Measurements from ENCODE around the gene CENPT.
A peak's percentile ranks its signal among the peaks of the same experiment; 100 is the strongest.

CENPT gene

GRCh38 chr16:67872131-67872630 is 24.7 kb upstream of the CENPT start:
- TF ChIP-seq CTCF (IDR thresholded peaks at IDR 0.05; ENCODE audit: borderline replicate concordance, extremely low read depth, low read length, poor library complexity, severe bottlenecking) (no peak), EZH2 (IDR thresholded peaks at IDR 0.05; ENCODE audit: borderline replicate concordance, low read depth, low read length, severe bottlenecking) (no peak)
- H3K27ac ChIP-seq (ENCODE audit: low read length), result peak overlapping the region; percentile 85
- peaks cover 77% of the 10 kb centered on the region for H3K36me3 ChIP-seq (ENCODE audit: insufficient read depth, low read length)
- peak overlapping the region; percentile 88 for H3K4me2 ChIP-seq (ENCODE audit: insufficient read depth, low read length)
- peak overlapping the region; percentile 86; the same call in 1 of the 2 replicates for H3K9ac ChIP-seq (ENCODE audit: low read depth, low read length)
- peak overlapping the region in 1 of 2 experiments; percentile 95; a peak in 2 of 4 replicates for H3K4me3 ChIP-seq (ENCODE audit: low read depth in 1 of 2, low read length in 2 of 2)
- H4K20me1 ChIP-seq (ENCODE audit: insufficient read depth, low read length), result peaks cover 50% of the 10 kb centered on the region
- ATAC-seq (ENCODE audit: insufficient read depth, low read depth), result no peak
- H3K9me3 ChIP-seq (ENCODE audit: insufficient read depth, low read length, severe bottlenecking), result no peaks in the 10 kb centered on the region
- no peak for DNase-seq
- peak overlapping the region; percentile 72 for H2AFZ ChIP-seq (ENCODE audit: low read depth, low read length)
- H3K27me3 ChIP-seq (ENCODE audit: insufficient read depth, low read length, poor library complexity), result no peaks in the 10 kb centered on the region
- H3K79me2 ChIP-seq (ENCODE audit: insufficient read depth, low read length), result peaks cover 47% of the 10 kb centered on the region
- H3K4me1 ChIP-seq (ENCODE audit: insufficient read depth, low read length), result peaks cover 33% of the 10 kb centered on the region

GRCh38 chr16:67871256-67871655 is 23.8 kb upstream of the CENPT start:
- H3K27me3 ChIP-seq (ENCODE audit: insufficient read depth, low read length, poor library complexity), result no peaks in the 10 kb centered on the region
- ATAC-seq (ENCODE audit: insufficient read depth, low read depth) (no peak), DNase-seq (no peak)
- no peak overlapping the region for H3K4me2 ChIP-seq (ENCODE audit: insufficient read depth, low read length)
- peaks cover 33% of the 10 kb centered on the region for H3K4me1 ChIP-seq (ENCODE audit: insufficient read depth, low read length)
- peaks cover 41% of the 10 kb centered on the region for H4K20me1 ChIP-seq (ENCODE audit: insufficient read depth, low read length)
- H3K27ac ChIP-seq (ENCODE audit: low read length), result no peak overlapping the region
- no peak overlapping the region for H3K9ac ChIP-seq (ENCODE audit: low read depth, low read length)
- H3K36me3 ChIP-seq (ENCODE audit: insufficient read depth, low read length), result peaks cover 76% of the 10 kb centered on the region
- no peak overlapping the region for H2AFZ ChIP-seq (ENCODE audit: low read depth, low read length)
- TF ChIP-seq EZH2 (IDR thresholded peaks at IDR 0.05; ENCODE audit: borderline replicate concordance, low read depth, low read length, severe bottlenecking) (no peak), CTCF (IDR thresholded peaks at IDR 0.05; ENCODE audit: borderline replicate concordance, extremely low read depth, low read length, poor library complexity, severe bottlenecking) (no peak)
- no peaks in the 10 kb centered on the region for H3K9me3 ChIP-seq (ENCODE audit: insufficient read depth, low read length, severe bottlenecking)
- H3K79me2 ChIP-seq (ENCODE audit: insufficient read depth, low read length), result peaks cover 47% of the 10 kb centered on the region
- no peak overlapping the region for H3K4me3 ChIP-seq (ENCODE audit: low read depth in 1 of 2, low read length in 2 of 2)

GRCh38 chr16:67869653-67870052 is 22.2 kb upstream of the CENPT start:
- no peak for TF ChIP-seq EZH2 (IDR thresholded peaks at IDR 0.05; ENCODE audit: borderline replicate concordance, low read depth, low read length, severe bottlenecking)
- TF ChIP-seq CTCF (IDR thresholded peaks at IDR 0.05; ENCODE audit: borderline replicate concordance, extremely low read depth, low read length, poor library complexity, severe bottlenecking), result no peak
- H3K4me2 ChIP-seq (ENCODE audit: insufficient read depth, low read length), result no peak overlapping the region
- no peak overlapping the region for H3K4me3 ChIP-seq (ENCODE audit: low read depth in 1 of 2, low read length in 2 of 2)
- no peaks in the 10 kb centered on the region for H3K27me3 ChIP-seq (ENCODE audit: insufficient read depth, low read length, poor library complexity)
- no peak for DNase-seq
- no peak overlapping the region for H3K9ac ChIP-seq (ENCODE audit: low read depth, low read length)
- peaks cover 76% of the 10 kb centered on the region for H3K36me3 ChIP-seq (ENCODE audit: insufficient read depth, low read length)
- H3K4me1 ChIP-seq (ENCODE audit: insufficient read depth, low read length), result peaks cover 19% of the 10 kb centered on the region
- H3K79me2 ChIP-seq (ENCODE audit: insufficient read depth, low read length), result peaks cover 44% of the 10 kb centered on the region
- ATAC-seq (ENCODE audit: insufficient read depth, low read depth), result no peak
- peaks cover 35% of the 10 kb centered on the region for H4K20me1 ChIP-seq (ENCODE audit: insufficient read depth, low read length)
- no peak overlapping the region for H2AFZ ChIP-seq (ENCODE audit: low read depth, low read length)
- H3K27ac ChIP-seq (ENCODE audit: low read length), result no peak overlapping the region
- H3K9me3 ChIP-seq (ENCODE audit: insufficient read depth, low read length, severe bottlenecking), result no peaks in the 10 kb centered on the region
